CD14-positive monocyte (primary cell): ENCODE results near the gene CDC73. TPM values are rescaled to one million over a fixed set of nuclear protein-coding genes. Genes with fewer than 3 reads are reported as not detected.

Experiments used
- DNase-seq, 3 donors: peaks; one replicate each; pipeline ENCODE4 v3.0.0-alpha.2; 2011 to 2022
- H2AFZ ChIP-seq: 2 replicates; pipeline ENCODE4 v1.6.0; 2012; ENCODE audit warnings: mild to moderate bottlenecking, low read depth, low read length, inconsistent platforms; ENCODE audit not compliant: insufficient read depth, poor library complexity, severe bottlenecking
- H3K27ac ChIP-seq, 2 donors: 1 replicate in 1 of 2; 2 replicates in 1 of 2; pipeline ENCODE4 v1.5.1; 2012 to 2013; ENCODE audit warnings: low read length in 2 of 2, control low read depth in 1 of 2, inconsistent platforms in 1 of 2, low read depth in 1 of 2, mild to moderate bottlenecking in 1 of 2
- H3K27me3 ChIP-seq, 2 donors: one replicate each; pipeline versions ENCODE4 v1.6.0 to v1.6.1; 2011 to 2013; ENCODE audit warnings: low read length in 2 of 2; ENCODE audit not compliant: control insufficient read depth in 2 of 2, insufficient read depth in 2 of 2
- H3K36me3 ChIP-seq, 2 donors: replicated peaks in 1 of 2; 1 replicate in 1 of 2; 2 replicates in 1 of 2; pipeline versions ENCODE4 v1.5.1 to v1.6.1; 2012 to 2013; ENCODE audit warnings: low read length in 2 of 2, control low read depth in 1 of 2, inconsistent platforms in 1 of 2, mild to moderate bottlenecking in 1 of 2; ENCODE audit not compliant: insufficient read depth in 2 of 2, control insufficient read depth in 1 of 2
- H3K4me1 ChIP-seq, 2 donors: 1 replicate in 1 of 2; 2 replicates in 1 of 2; pipeline versions ENCODE4 v1.5.1 to v1.6.1; 2012 to 2013; ENCODE audit warnings: low read length in 2 of 2, control low read depth in 1 of 2, inconsistent platforms in 1 of 2, mild to moderate bottlenecking in 1 of 2, moderate library complexity in 1 of 2; ENCODE audit not compliant: insufficient read depth in 2 of 2, control insufficient read depth in 1 of 2
- H3K4me2 ChIP-seq: replicated peaks from 2 replicates; pipeline ENCODE3; 2012; ENCODE audit warnings: low read length, moderate library complexity, mild to moderate bottlenecking; ENCODE audit not compliant: poor library complexity, severe bottlenecking; ENCODE audit errors: extremely low read depth
- H3K4me3 ChIP-seq, 3 experiments: fragments of 200-600 bp in 1 of 3; sonication (generic) in 1 of 3; replicated peaks in 1 of 3; 1 replicate in 2 of 3; 2 replicates in 1 of 3; pipeline ENCODE4 v1.5.1; 2011 to 2013; ENCODE audit warnings: low read length in 3 of 3, mild to moderate bottlenecking in 3 of 3, control low read depth in 2 of 3, low read depth in 2 of 3, inconsistent platforms in 1 of 3, moderate library complexity in 1 of 3
- H3K79me2 ChIP-seq: 2 replicates; pipeline ENCODE4 v1.6.0; 2012; ENCODE audit warnings: mild to moderate bottlenecking, control low read depth, inconsistent platforms, low read length, moderate library complexity; ENCODE audit not compliant: insufficient read depth
- H3K9ac ChIP-seq: 2 replicates; pipeline ENCODE4 v1.6.0; 2017; ENCODE audit warnings: low read length, mild to moderate bottlenecking; ENCODE audit not compliant: insufficient read depth, poor library complexity, severe bottlenecking
- H3K9me3 ChIP-seq, 2 donors: replicated peaks in 1 of 2; 1 replicate in 1 of 2; 2 replicates in 1 of 2; pipeline versions ENCODE4 v1.5.1 to v1.6.1; 2012 to 2013; ENCODE audit warnings: low read length in 2 of 2, control low read depth in 1 of 2; ENCODE audit not compliant: control insufficient read depth in 1 of 2, insufficient read depth in 1 of 2
- H4K20me1 ChIP-seq: 2 replicates; pipeline ENCODE4 v1.6.0; 2012; ENCODE audit warnings: mild to moderate bottlenecking, low read length, control low read depth, moderate library complexity; ENCODE audit not compliant: insufficient read depth
- H3K27ac Mint-ChIP-seq, 7 donors: one replicate each; pipeline ENCODE4 v1.8.0; 2020; ENCODE audit warnings: mild to moderate bottlenecking in 7 of 7, mixed read lengths in 7 of 7, moderate library complexity in 6 of 7, inconsistent platforms in 2 of 7
- H3K27me3 Mint-ChIP-seq, 3 donors: one replicate each; pipeline ENCODE4 v1.8.0; 2021 to 2022; ENCODE audit warnings: low read depth in 3 of 3, mild to moderate bottlenecking in 3 of 3, mixed read lengths in 3 of 3, moderate library complexity in 3 of 3, inconsistent platforms in 1 of 3
- H3K36me3 Mint-ChIP-seq, 2 donors: one replicate each; pipeline ENCODE4 v1.8.0; 2020; ENCODE audit warnings: mixed read lengths in 2 of 2, inconsistent platforms in 1 of 2, mild to moderate bottlenecking in 1 of 2
- H3K4me1 Mint-ChIP-seq: one replicate; pipeline ENCODE4 v1.8.0; 2020; ENCODE audit warnings: mild to moderate bottlenecking, mixed read lengths
- H3K4me3 Mint-ChIP-seq, 2 donors: one replicate each; pipeline ENCODE4 v1.8.0; 2020; ENCODE audit warnings: mild to moderate bottlenecking in 2 of 2, mixed read lengths in 2 of 2, moderate library complexity in 1 of 2
- H3K9me3 Mint-ChIP-seq, 7 donors: one replicate each; pipeline ENCODE4 v1.8.0; 2020 to 2022; ENCODE audit warnings: mixed read lengths in 7 of 7, mild to moderate bottlenecking in 6 of 7, moderate library complexity in 6 of 7, inconsistent platforms in 2 of 7
- CTCF ChIP-seq: fragments of 200-600 bp; IDR thresholded peaks from one replicate; pipeline ENCODE4 v1.8.0; 2022; ENCODE audit warnings: antibody characterized with exemption, mild to moderate bottlenecking
- WGBS: methylation state at CpG from one replicate; pipeline ENCODE4 v1.1.5; 2013; ENCODE audit warnings: missing lambda C conversion rate; ENCODE audit not compliant: insufficient coverage; 5-methylcytosine and 5-hydroxymethylcytosine counted together
- intact Hi-C, 2 donors: fragments of 100-400 bp; cut with micrococcal nuclease; formaldehyde crosslinking; loops; one replicate each; pipeline versions ENCODE4 v1.15.0 to v1.15.1; 2023
- polyA plus RNA-seq, 3 donors: library from polyadenylated mRNA; depleted of rRNA in 1 of 3; unstranded in 2 of 3; stranded (reverse) in 1 of 3; fragments of 300-500 nt in 2 of 3; fragments of >200 nt in 1 of 3; fragmentation: Illumina TruSeq in 2 of 3; gene quantifications; 1 replicate in 2 of 3; 2 replicates in 1 of 3; pipeline ENCODE4 v1.2.3, GENCODE V29; 2012 to 2021

The CDC73 gene
- polyA plus RNA-seq, 3 donors = 14.2 to 60.3 (median 57.2) TPM

DNA sequence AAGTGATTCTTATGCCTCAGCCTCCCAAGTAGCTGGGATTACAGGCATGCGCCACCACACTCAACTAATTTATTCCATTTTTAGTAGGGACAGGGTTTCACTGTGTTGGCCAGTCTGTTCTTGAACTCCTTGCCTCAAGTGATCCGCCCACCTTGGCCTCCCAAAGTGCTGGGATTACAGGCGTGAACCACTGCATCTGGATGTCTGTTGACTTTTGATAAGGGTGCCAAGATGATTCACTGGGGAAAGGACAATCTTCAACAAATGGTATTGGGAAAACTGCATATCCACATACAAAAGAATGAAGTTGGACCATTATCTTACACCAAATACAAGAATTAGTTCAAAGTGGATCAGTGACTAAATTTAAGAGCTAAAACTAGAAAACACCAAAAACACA lies 42.6 kb upstream of the CDC73 start:
- H3K9me3 Mint-ChIP-seq = peaks cover 0 to 11% (median 6%) of the 10 kb centered on the region in 7 donors
- no peak overlapping the region for H3K4me3 Mint-ChIP-seq
- H3K27ac Mint-ChIP-seq = peak overlapping the region in 1 of 7 donors; percentile 54
- Histone ChIP-seq H3K4me1 (no peaks in the 10 kb centered on the region), H4K20me1 (no peaks in the 10 kb centered on the region), H3K36me3 (peaks cover 63 to 82% of the 10 kb centered on the region in 2 donors), H3K9ac (no peak overlapping the region), H3K9me3 (peaks cover 0 to 10% of the 10 kb centered on the region in 2 donors), H3K27ac (no peak overlapping the region), H3K79me2 (peaks cover 4% of the 10 kb centered on the region), H3K4me2 (no peak overlapping the region), H3K27me3 (no peaks in the 10 kb centered on the region), H3K4me3 (no peak overlapping the region), H2AFZ (no peak overlapping the region)
- no peaks in the 10 kb centered on the region for H3K27me3 Mint-ChIP-seq
- WGBS = no CpG with 5 or more reads among the region's 3 CpGs
- H3K4me1 Mint-ChIP-seq = no peaks in the 10 kb centered on the region
- no peak for TF ChIP-seq CTCF
- DNase-seq = no peak
- peaks cover 59 to 70% of the 10 kb centered on the region in 2 donors for H3K36me3 Mint-ChIP-seq
- intact Hi-C loops = no loop called here

DNA sequence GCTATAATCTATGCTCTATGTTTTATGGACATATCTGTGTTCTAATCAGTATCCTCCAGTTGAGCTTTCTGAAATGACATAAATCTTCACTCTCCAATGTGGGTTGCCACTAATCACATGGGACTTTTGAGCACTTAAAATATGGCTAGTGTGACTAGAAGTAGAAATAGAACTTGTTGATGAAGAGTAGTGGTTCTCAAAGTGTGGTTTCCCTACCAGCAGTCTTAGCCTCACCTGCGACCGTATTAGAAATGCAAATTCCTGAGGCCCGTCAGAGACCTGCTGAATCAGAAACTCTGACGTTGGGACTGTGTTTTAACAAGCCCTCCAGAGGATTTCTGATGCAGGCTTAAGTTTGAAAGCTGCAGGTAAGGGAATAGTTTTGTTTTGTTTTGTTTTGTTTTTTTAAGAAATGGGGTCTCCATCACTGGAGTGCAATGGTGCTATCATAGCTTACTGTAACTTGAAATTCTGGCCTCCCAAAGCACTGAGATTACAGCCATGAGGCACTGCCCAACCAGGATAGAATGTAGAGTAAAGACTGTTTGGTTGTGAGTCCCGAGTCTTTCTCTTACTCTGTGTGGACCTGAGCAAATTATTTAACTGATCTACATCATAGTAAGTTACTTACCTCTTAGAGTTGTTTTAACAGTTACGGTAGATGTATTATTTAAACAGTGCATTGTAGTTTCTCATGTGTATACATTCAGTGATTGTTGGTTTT lies 38.3 kb upstream of the CDC73 start:
- H3K36me3 Mint-ChIP-seq = peaks cover 57 to 67% of the 10 kb centered on the region in 2 donors

More for the DNA sequence above, 38.3 kb upstream of the CDC73 start:
- Mint-ChIP-seq H3K27me3 (no peaks in the 10 kb centered on the region), H3K4me1 (no peaks in the 10 kb centered on the region), H3K4me3 (no peak overlapping the region), H3K9me3 (peaks cover 0 to under 1% (median 0%) of the 10 kb centered on the region in 7 donors), H3K27ac (peak overlapping the region in 1 of 7 donors; percentile 10)
- no peak for DNase-seq
- H3K27me3 ChIP-seq = no peaks in the 10 kb centered on the region
- no peak overlapping the region for H3K9ac ChIP-seq
- no peaks in the 10 kb centered on the region for H4K20me1 ChIP-seq
- H3K27ac ChIP-seq = no peak overlapping the region
- H3K4me2 ChIP-seq = no peak overlapping the region
- no peak overlapping the region for H2AFZ ChIP-seq
- TF ChIP-seq CTCF = no peak
- no peaks in the 10 kb centered on the region for H3K9me3 ChIP-seq
- no peaks in the 10 kb centered on the region for H3K79me2 ChIP-seq
- H3K4me1 ChIP-seq = no peaks in the 10 kb centered on the region
- peaks cover 71 to 94% of the 10 kb centered on the region in 2 donors for H3K36me3 ChIP-seq
- no peak overlapping the region for H3K4me3 ChIP-seq
- intact Hi-C loops = no loop called here
- WGBS = 97% methylated on average over 4 of the region's 6 CpGs
